GM10248 (cell line): ENCODE results near the gene ARHGAP4.

Experiments
- CTCF ChIA-PET: fragments of 300-600 bp; sonication (Branson Sonifier 250); formaldehyde crosslinking; extraction: SDS; loops from one replicate; lab custom pipeline; 2021; ENCODE audit warnings: antibody characterized with exemption; lab: Yijun Ruan, JAX
- POLR2A ChIA-PET: fragments of 350-650 bp; sonication (Branson Sonifier 250); formaldehyde crosslinking; extraction: SDS; loops from one replicate; lab custom pipeline; 2020; ENCODE audit warnings: antibody characterized with exemption; lab: Yijun Ruan, JAX
- DNase-seq: peaks from one replicate; pipeline ENCODE4 v3.0.0; 2012; ENCODE audit errors: extremely low spot score
- CTCF ChIP-seq: IDR thresholded peaks from 2 replicates; pipeline ENCODE4 v1.5.1; 2012; ENCODE audit warnings: mild to moderate bottlenecking, low read depth; ENCODE audit errors: extremely low read depth, missing control alignments, control extremely low read depth

ARHGAP4 gene

GRCh38 chrX:153910446-153910845 lies 15.6 kb downstream of the ARHGAP4 start:
- POLR2A ChIA-PET = interaction anchor here (0.6 kb wide), 1 partner anchor 47 kb away, joined by 5 read pairs; no protein-coding TSS in a partner anchor
- no peak for DNase-seq

DNA sequence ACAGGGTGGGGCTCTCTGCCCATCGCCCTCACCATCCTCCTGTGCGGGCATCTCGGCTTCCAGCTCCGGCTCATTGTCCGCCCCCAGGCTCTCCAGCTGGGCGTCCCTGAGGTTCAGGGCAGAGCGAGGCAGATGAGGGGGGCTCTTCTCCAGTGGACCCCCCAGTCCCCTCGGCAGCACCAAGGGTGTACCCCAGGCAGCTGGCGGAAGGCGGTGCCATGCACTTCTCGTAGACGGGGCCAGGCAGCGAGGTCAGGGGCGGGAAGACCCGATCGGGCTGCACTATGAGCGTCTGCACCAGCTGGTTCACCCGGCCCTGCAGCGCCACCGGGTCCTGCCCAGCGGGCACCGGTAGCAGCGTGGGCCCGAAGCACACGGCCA lies 16.1 kb downstream of the ARHGAP4 start:
- ChIA-PET POLR2A (no interaction called here), CTCF (interaction anchor here (1.1 to 3.6 kb wide), 2 partner anchors 13 to 35 kb away, joined by 3 to 26 read pairs; partner anchors contain the start of gene RENBP)
- no peak for TF ChIP-seq CTCF
- no peak for DNase-seq

More at GRCh38 chrX:153910446-153910845, 15.6 kb downstream of the ARHGAP4 start:
- CTCF ChIA-PET = interaction anchor here (1.1 to 3.6 kb wide), 2 partner anchors 12 to 34 kb away, joined by 3 to 26 read pairs; partner anchors contain the start of gene RENBP
- no peak for TF ChIP-seq CTCF

DNA sequence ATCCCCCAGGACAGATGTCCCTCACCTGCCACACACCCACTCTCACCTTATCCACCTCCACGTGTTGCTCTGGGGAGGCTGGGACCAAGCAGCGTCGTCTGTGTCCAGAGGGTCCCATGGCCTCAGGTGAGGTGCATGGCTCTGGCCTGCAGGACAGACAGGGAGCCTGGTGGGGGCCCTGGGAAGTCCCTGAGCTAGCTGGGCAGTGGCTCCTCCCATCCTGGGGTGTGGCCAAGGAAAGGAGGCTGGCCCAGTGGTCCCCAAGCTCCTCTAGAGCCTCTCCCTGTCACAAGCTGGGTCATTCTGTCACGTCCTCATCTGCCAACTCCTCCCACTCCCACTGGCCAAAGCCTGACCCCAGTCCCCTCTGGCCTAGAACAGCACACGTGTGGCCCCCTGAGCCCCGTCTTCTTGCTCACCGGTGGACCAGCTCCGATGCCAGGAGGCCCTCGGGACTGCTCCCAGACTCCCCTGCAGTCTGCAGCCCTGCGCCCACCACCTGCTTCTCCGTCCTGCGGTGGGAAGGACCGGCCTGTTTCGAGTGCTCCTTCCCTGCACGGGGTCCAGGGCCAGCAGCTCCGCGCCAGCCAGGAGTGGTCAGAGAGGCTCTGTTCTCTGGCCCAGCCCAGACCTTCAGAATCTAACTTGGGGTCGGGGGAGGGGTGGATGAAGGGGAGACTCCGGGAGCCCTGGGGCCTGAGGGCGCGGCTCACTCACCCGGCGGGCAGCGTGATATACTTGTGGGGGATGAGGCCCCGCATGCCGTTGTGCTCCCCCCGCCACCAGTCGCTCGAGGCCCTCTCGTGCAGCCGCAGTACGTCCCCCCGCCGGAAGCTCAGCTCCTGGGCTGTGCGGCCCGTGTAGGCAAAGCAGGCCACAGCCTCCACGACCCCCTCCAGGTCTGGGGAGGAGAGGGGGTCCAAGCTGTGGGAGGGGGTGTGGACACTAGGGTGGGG lies 16.8 kb downstream of the ARHGAP4 start:
- DNase-seq = peak; percentile 50
- no peak for TF ChIP-seq CTCF
- ChIA-PET POLR2A (no interaction called here), CTCF (interaction anchor here (1.1 to 3.6 kb wide), 3 partner anchors 13 to 38 kb away, joined by 3 to 26 read pairs (median 3); partner anchors contain the start of gene RENBP)

DNA sequence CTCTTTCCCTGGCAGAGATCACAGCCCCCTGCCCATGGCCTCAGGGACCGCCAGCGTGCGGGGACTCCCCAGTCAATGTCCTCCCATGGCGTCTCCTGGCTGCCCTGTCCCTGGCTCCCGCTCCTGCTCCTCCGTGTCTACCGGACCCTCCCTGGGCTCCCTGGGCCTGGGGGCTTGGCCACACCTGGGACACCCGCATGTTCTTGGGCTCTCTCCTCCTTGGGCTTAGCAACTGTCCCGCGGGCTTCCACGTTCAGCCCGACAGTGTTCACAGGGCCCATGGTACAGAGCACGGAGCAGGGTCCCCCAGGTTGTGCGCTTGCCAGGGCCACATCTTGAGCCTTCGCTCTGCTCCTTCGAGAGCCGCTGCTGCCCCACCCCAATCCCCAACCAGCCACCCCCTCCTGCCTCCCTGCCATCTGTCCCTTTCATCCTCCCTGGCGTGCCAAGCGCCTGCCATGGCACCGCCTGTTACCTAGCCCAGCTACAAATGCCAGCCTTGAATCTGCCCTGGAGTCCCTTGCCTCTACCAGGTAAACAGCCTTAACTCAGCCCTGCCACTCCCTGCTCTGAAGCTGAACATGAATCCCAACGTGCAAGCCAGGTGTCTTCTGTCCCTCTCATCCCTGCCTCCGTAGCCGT lies 17.7 kb downstream of the ARHGAP4 start:
- POLR2A ChIA-PET = no interaction called here
- TF ChIP-seq CTCF = no peak
- CTCF ChIA-PET = interaction anchor here (1.2 to 3.6 kb wide), 3 partner anchors 14 to 39 kb away, joined by 3 to 26 read pairs (median 7); partner anchors contain the start of gene ARHGAP4
- no peak for DNase-seq

DNA sequence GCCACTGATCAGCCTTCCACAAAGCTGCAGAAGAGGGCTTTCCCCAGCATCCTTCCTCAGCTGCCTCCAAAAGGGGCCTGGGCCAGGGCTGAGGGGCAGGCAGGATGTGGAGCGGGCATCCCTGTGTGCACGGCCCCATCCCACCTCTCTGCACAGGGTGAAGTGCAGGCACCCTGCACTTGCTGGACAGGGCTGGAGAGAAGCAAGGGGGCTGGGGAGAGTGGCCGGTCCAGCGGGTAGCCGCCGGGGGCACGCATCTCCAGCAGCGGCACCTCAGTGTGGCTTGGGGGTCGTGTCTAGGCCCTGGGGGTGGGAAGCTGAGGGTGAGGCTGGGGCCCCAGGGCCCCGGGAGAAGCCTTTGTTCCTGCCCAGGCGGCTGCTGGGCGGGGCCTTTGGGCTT lies 18.6 kb downstream of the ARHGAP4 start:
- ChIA-PET CTCF (interaction anchor here (1.2 to 1.5 kb wide), 4 partner anchors 10 to 18 kb away, joined by 4 to 7 read pairs (median 4); partner anchors contain the start of gene ARHGAP4), POLR2A (no interaction called here)
- TF ChIP-seq CTCF = no peak
- DNase-seq = no peak
